GM12892 (cell line): ENCODE measurements around the gene BPIFB1.

Experiments
- POLR2A ChIP-seq: IDR thresholded peaks from 2 replicates; pipeline ENCODE4 v1.6.1; 2011; ENCODE audit warnings: low read depth, low read length, control low read depth
- POLR2AphosphoS5 ChIP-seq: IDR thresholded peaks from 2 replicates; pipeline ENCODE4 v1.6.1; 2011; ENCODE audit warnings: low read depth, low read length, control low read depth
- TAF1 ChIP-seq: IDR thresholded peaks from 2 replicates; pipeline ENCODE4 v1.6.1; 2011; ENCODE audit warnings: low read depth, mild to moderate bottlenecking, control low read depth, low read length, borderline replicate concordance

- TF ChIP-seq POLR2AphosphoS5 (no peak), TAF1 (no peak), POLR2A (no peak)
Observed at GRCh38 chr20:33284284-33284683, 1.3 kb downstream of the BPIFB1 start.
